PC-9 (cell line): ENCODE data around the gene MLYCD. TPM values are rescaled to one million over a fixed set of nuclear protein-coding genes. Genes with fewer than 3 reads are reported as not detected.

Source experiments
- BruUV-seq: library from RNA; stranded (reverse); fragments of 400-500 nt; replicated peaks from 2 replicates; lab custom pipeline; 2021; lab: Mats Ljungman, UMichigan
- CTCF ChIA-PET: fragments of 300-600 bp; sonication (Branson Sonifier 250); formaldehyde crosslinking; loops from one replicate; lab custom pipeline; 2022; ENCODE audit warnings: antibody characterized with exemption; lab: Charles Lee
- POLR2A ChIA-PET: fragments of 300-600 bp; sonication (Branson Sonifier 250); formaldehyde crosslinking; loops from one replicate; lab custom pipeline; 2022; ENCODE audit warnings: antibody characterized with exemption; ENCODE audit not compliant: unreplicated experiment; lab: Charles Lee
- DNase-seq, 2 experiments: peaks; one replicate each; pipeline versions ENCODE4 v3.0.0 to v3.0.0-alpha.2; 2015 to 2022; ENCODE audit warnings: mixed read lengths in 1 of 2
- H2AFZ ChIP-seq: fragments of 200-600 bp; sonication (generic); 2 replicates; pipeline ENCODE4 v1.8.1; 2017; ENCODE audit warnings: antibody characterized with exemption
- H3F3A ChIP-seq: fragments of 200-600 bp; sonication (generic); 2 replicates; pipeline ENCODE4 v1.8.1; 2017; ENCODE audit warnings: antibody characterized with exemption, mild to moderate bottlenecking, low read depth; ENCODE audit not compliant: insufficient read depth
- H3K27ac ChIP-seq: fragments of 200-600 bp; sonication (generic); 2 replicates; pipeline ENCODE4 v1.6.1; 2016; ENCODE audit warnings: mixed run types
- H3K27me3 ChIP-seq: fragments of 200-600 bp; sonication (generic); 2 replicates; pipeline ENCODE4 v1.6.1; 2016; ENCODE audit warnings: low read depth, mixed run types; ENCODE audit not compliant: insufficient read depth
- H3K36me3 ChIP-seq: fragments of 200-600 bp; sonication (generic); 2 replicates; pipeline ENCODE4 v1.6.1; 2016; ENCODE audit warnings: low read depth, mixed run types
- H3K4me1 ChIP-seq: fragments of 200-600 bp; sonication (generic); replicated peaks from 2 replicates; pipeline ENCODE4 v1.6.1; 2016; ENCODE audit warnings: mixed run types; ENCODE audit not compliant: insufficient read depth
- H3K4me2 ChIP-seq: fragments of 200-600 bp; sonication (generic); 2 replicates; pipeline ENCODE4 v1.6.1; 2017; ENCODE audit warnings: mixed run types
- H3K4me3 ChIP-seq: fragments of 200-600 bp; sonication (generic); 2 replicates; pipeline ENCODE4 v1.6.1; 2016; ENCODE audit warnings: mixed run types
- H3K79me2 ChIP-seq: fragments of 200-600 bp; sonication (generic); 2 replicates; pipeline ENCODE4 v1.6.1; 2017; ENCODE audit warnings: low read depth, mixed run types
- H3K9me2 ChIP-seq: fragments of 200-600 bp; sonication (generic); 2 replicates; pipeline ENCODE4 v1.8.1; 2017; ENCODE audit warnings: mild to moderate bottlenecking; ENCODE audit not compliant: insufficient read depth
- H3K9me3 ChIP-seq: fragments of 200-600 bp; sonication (generic); 2 replicates; pipeline ENCODE4 v1.8.1; 2016; ENCODE audit warnings: low read depth; ENCODE audit not compliant: insufficient read depth
- H4K20me1 ChIP-seq: fragments of 200-600 bp; sonication (generic); 2 replicates; pipeline ENCODE4 v1.8.1; 2017; ENCODE audit not compliant: insufficient read depth
- CTCF ChIP-seq: fragments of 200-600 bp; sonication (generic); conservative IDR thresholded peaks from 2 replicates; pipeline ENCODE4 v1.6.1; 2017; ENCODE audit warnings: mixed run types, antibody characterized with exemption, mild to moderate bottlenecking, moderate library complexity
- EZH2 ChIP-seq: fragments of 200-600 bp; sonication (generic); IDR thresholded peaks from 2 replicates; pipeline ENCODE4 v1.8.0; 2017; ENCODE audit warnings: antibody characterized with exemption, low read depth
- intact Hi-C: fragments of 100-400 bp; cut with micrococcal nuclease; formaldehyde crosslinking; loops from one replicate; pipeline ENCODE4 v1.10.0; 2022; ENCODE audit not compliant: unreplicated experiment
- total RNA-seq: library from RNA; stranded (reverse); gene quantifications from 2 replicates; pipeline ENCODE4 v1.2.3, GENCODE V29; 2021

MLYCD gene
- total RNA-seq, 1 experiment from 2014 or later, result 4.7 TPM

- POLR2A ChIA-PET, result no interaction called here
- Histone ChIP-seq H3K36me3 (no peaks in the 10 kb centered on the region), H2AFZ (no peak overlapping the region), H3K27me3 (peaks cover 76% of the 10 kb centered on the region), H3F3A (no peaks in the 10 kb centered on the region), H3K9me3 (no peaks in the 10 kb centered on the region), H3K9me2 (no peaks in the 10 kb centered on the region), H3K27ac (no peak overlapping the region), H3K4me1 (no peaks in the 10 kb centered on the region), H3K79me2 (no peaks in the 10 kb centered on the region), H3K4me3 (no peak overlapping the region), H3K4me2 (no peak overlapping the region), H4K20me1 (no peaks in the 10 kb centered on the region)
- no TSS peak for BruUV-seq
- CTCF ChIA-PET, result no interaction called here
- TF ChIP-seq CTCF (no peak), EZH2 (no peak)
- intact Hi-C loops, result no loop called here
- DNase-seq, result no peak
These were observed 11.4 kb upstream of the MLYCD start for GRCh38 chr16:83887564-83887963.

DNA sequence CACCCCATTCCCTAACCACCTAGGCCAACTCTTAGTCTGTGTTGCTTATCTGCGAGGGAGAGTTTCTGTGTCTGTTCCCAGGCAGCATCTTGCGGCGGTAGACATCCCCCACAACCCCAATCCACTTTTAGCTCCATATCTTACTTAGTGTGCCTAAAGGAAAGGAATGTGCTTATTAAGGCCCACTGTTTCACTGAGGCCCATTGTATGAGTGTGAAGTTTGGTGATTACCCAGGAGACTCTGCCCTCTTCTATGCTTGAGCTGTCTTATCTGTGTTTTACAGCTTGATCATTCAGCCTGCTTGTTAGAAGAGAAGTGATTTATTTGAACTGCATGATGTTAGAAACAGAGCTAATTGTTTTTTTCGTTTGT is 10.3 kb upstream of the MLYCD start:
- CTCF ChIA-PET, result interaction anchor here (0.6 kb wide), 1 partner anchor 38 kb away, joined by 3 read pairs; no protein-coding TSS in a partner anchor
- Histone ChIP-seq H3K79me2 (no peaks in the 10 kb centered on the region), H3K9me3 (no peaks in the 10 kb centered on the region), H3K27me3 (peaks cover 69% of the 10 kb centered on the region), H3K27ac (no peak overlapping the region), H3K4me2 (no peak overlapping the region), H3F3A (no peaks in the 10 kb centered on the region), H3K4me1 (no peaks in the 10 kb centered on the region), H3K36me3 (no peaks in the 10 kb centered on the region), H3K4me3 (no peak overlapping the region), H3K9me2 (no peaks in the 10 kb centered on the region), H4K20me1 (no peaks in the 10 kb centered on the region), H2AFZ (no peak overlapping the region)
- no TSS peak for BruUV-seq
- POLR2A ChIA-PET, result no interaction called here
- intact Hi-C loops, result no loop called here
- no peak for DNase-seq
- TF ChIP-seq CTCF, result no peak
- TF ChIP-seq EZH2, result no peak

DNA sequence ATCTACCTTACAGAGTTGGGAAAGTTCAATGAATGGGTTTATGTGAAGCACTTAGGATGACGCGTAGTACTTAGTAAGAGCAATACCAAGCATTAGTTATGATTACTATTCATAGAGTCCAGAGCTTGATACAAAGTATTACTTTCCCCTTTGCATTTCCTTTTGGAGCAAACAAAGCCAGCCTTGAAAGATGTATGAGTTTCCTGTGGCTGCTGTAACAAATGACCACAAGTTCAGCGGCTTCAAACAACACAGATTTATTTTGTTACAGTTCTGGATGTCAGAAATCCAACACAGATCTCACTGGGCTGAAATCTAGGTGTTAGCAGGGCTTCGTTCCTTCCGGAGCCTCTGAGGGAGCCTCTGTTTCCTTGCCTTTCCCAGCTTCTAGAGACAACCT is 8.6 kb upstream of the MLYCD start:
- Histone ChIP-seq H3K27me3 (peaks cover 65% of the 10 kb centered on the region), H3K9me2 (no peaks in the 10 kb centered on the region), H3K36me3 (no peaks in the 10 kb centered on the region), H3K4me2 (no peak overlapping the region), H3K4me3 (no peak overlapping the region), H3K79me2 (no peaks in the 10 kb centered on the region), H3K4me1 (no peaks in the 10 kb centered on the region), H2AFZ (no peak overlapping the region), H4K20me1 (no peaks in the 10 kb centered on the region), H3K9me3 (no peaks in the 10 kb centered on the region), H3F3A (no peaks in the 10 kb centered on the region), H3K27ac (no peak overlapping the region)
- no peak for DNase-seq
- TF ChIP-seq CTCF (no peak), EZH2 (no peak)
- CTCF ChIA-PET, result no interaction called here
- no TSS peak for BruUV-seq
- intact Hi-C loops, result no loop called here
- POLR2A ChIA-PET, result no interaction called here
